Suprapubic skin (tissue), 4 donors: ENCODE measurements around the gene HES2.

Experiments used
- EP300 ChIP-seq: sonication (generic); formaldehyde crosslinking; IDR thresholded peaks from one replicate; pipeline ENCODE4 v1.6.1; 2017; ENCODE audit warnings: antibody characterized with exemption
- POLR2A ChIP-seq, 2 donors: fragments of 450-650 bp; IDR thresholded peaks; one replicate each; pipeline ENCODE4 v1.6.1; 2017; ENCODE audit warnings: antibody characterized with exemption in 2 of 2, mild to moderate bottlenecking in 2 of 2, moderate library complexity in 2 of 2
- POLR2AphosphoS5 ChIP-seq, 3 donors: sonication (generic); formaldehyde crosslinking; IDR thresholded peaks; one replicate each; pipeline ENCODE4 v1.6.1; 2017; ENCODE audit warnings: antibody characterized with exemption in 3 of 3
- TF ChIP-seq, protein P1 (sequence below), 2 donors: fragments of 200-600 bp in 1 of 2; fragments of 450-650 bp in 1 of 2; sonication (generic) in 1 of 2; IDR thresholded peaks; one replicate each; pipeline ENCODE4 v1.5.1; 2016 to 2019; ENCODE audit warnings: antibody characterized with exemption in 2 of 2, mild to moderate bottlenecking in 1 of 2, moderate library complexity in 1 of 2

DNA sequence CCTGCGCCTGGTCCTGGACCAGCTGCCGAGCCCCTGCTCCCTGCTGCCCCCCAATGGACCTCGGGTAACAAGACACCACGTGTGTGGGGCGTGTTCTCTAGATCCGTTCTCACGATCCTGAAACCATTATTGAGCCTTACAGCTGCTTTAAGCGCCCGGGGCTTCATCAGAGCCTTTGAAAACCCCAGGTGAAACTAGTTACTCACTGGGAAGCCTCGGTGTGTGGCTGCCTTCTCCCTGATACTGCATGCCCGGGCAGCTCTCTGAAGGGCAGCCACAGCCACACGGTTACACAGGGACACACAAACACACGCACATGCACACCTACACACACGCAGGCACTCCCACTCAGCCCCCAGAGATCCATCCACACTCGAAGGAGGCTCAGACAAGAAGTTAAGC is 5.3 kb downstream of the HES2 start:
- TF ChIP-seq, protein P1, sequence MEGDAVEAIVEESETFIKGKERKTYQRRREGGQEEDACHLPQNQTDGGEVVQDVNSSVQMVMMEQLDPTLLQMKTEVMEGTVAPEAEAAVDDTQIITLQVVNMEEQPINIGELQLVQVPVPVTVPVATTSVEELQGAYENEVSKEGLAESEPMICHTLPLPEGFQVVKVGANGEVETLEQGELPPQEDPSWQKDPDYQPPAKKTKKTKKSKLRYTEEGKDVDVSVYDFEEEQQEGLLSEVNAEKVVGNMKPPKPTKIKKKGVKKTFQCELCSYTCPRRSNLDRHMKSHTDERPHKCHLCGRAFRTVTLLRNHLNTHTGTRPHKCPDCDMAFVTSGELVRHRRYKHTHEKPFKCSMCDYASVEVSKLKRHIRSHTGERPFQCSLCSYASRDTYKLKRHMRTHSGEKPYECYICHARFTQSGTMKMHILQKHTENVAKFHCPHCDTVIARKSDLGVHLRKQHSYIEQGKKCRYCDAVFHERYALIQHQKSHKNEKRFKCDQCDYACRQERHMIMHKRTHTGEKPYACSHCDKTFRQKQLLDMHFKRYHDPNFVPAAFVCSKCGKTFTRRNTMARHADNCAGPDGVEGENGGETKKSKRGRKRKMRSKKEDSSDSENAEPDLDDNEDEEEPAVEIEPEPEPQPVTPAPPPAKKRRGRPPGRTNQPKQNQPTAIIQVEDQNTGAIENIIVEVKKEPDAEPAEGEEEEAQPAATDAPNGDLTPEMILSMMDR (IDR thresholded peaks at IDR 0.05) = peak in 1 of 2 donors; percentile 34
- TF ChIP-seq POLR2AphosphoS5 (IDR thresholded peaks at IDR 0.05) (no peak), POLR2A (IDR thresholded peaks at IDR 0.05) (no peak), EP300 (no peak)
